ENCODE measurements around the gene GPR63.

Gene GPR63

GRCh38 chr6:96789871-96790270 is 47.4 kb downstream of the GPR63 start:
- Histone ChIP-seq H3K27me3 (ENCODE audit: insufficient read depth, poor library complexity, severe bottlenecking) (no peaks in the 10 kb centered on the region), H3K4me3 (replicated peaks; ENCODE audit: insufficient read depth, low read length) (no peak overlapping the region), H3K27ac (replicated peaks) (no peak overlapping the region)
- no peak for DNase-seq (ENCODE audit: low read depth in 1 of 2, low spot score in 1 of 2)
- TF ChIP-seq REST (IDR thresholded peaks at IDR 0.05; ENCODE audit: insufficient replicate concordance, low read depth) (no peak), CTCF (IDR thresholded peaks at IDR 0.05; ENCODE audit: insufficient read depth, low read length) (no peak), GABPA (IDR thresholded peaks at IDR 0.05; ENCODE audit: low read depth) (no peak), SPI1 (IDR thresholded peaks at IDR 0.05; ENCODE audit: borderline replicate concordance, low read depth) (no peak), POLR2AphosphoS5 (IDR thresholded peaks at IDR 0.05; ENCODE audit: low read depth) (no peak)

GRCh38 chr6:96787846-96788580 is 49.3 kb downstream of the GPR63 start:
- no peaks in the 10 kb centered on the region for H3K27me3 ChIP-seq (ENCODE audit: insufficient read depth, poor library complexity, severe bottlenecking)
- no peak overlapping the region for H3K4me3 ChIP-seq (replicated peaks; ENCODE audit: insufficient read depth, low read length)
- no peak for DNase-seq (ENCODE audit: low read depth in 1 of 2, low spot score in 1 of 2)
- H3K27ac ChIP-seq (replicated peaks): no peak overlapping the region
- TF ChIP-seq POLR2AphosphoS5 (IDR thresholded peaks at IDR 0.05; ENCODE audit: low read depth) (no peak), SPI1 (IDR thresholded peaks at IDR 0.05; ENCODE audit: borderline replicate concordance, low read depth) (no peak), CTCF (IDR thresholded peaks at IDR 0.05; ENCODE audit: insufficient read depth, low read length) (no peak), REST (IDR thresholded peaks at IDR 0.05; ENCODE audit: insufficient replicate concordance, low read depth) (no peak), GABPA (IDR thresholded peaks at IDR 0.05; ENCODE audit: low read depth) (no peak)

GRCh38 chr6:96786336-96786735 is 50.9 kb downstream of the GPR63 start:
- H3K27ac ChIP-seq (replicated peaks): no peak overlapping the region
- H3K27me3 ChIP-seq (ENCODE audit: insufficient read depth, poor library complexity, severe bottlenecking): no peaks in the 10 kb centered on the region
- DNase-seq (ENCODE audit: low read depth in 1 of 2, low spot score in 1 of 2): peak; percentile 44 to 53
- TF ChIP-seq SPI1 (IDR thresholded peaks at IDR 0.05; ENCODE audit: borderline replicate concordance, low read depth) (no peak; the same call in 1 of the 2 replicates), CTCF (IDR thresholded peaks at IDR 0.05; ENCODE audit: insufficient read depth, low read length) (no peak), REST (IDR thresholded peaks at IDR 0.05; ENCODE audit: insufficient replicate concordance, low read depth) (no peak), GABPA (IDR thresholded peaks at IDR 0.05; ENCODE audit: low read depth) (no peak), POLR2AphosphoS5 (IDR thresholded peaks at IDR 0.05; ENCODE audit: low read depth) (no peak)
- H3K4me3 ChIP-seq (replicated peaks; ENCODE audit: insufficient read depth, low read length): no peak overlapping the region

All from HL-60 (cell line).